ENCODE data around the gene FHL2. TPM values are rescaled to one million over a fixed set of nuclear protein-coding genes. Genes with fewer than 3 reads are reported as not detected.

The FHL2 gene
- total RNA-seq, 4 donors from 2014 or later: 53.7 to 99.2 (median 71.6) TPM

- 80% methylated on average over 5 of the region's 5 CpGs for WGBS, 2 donors
- no peak overlapping the region for H3K27ac ChIP-seq
- H3K4me1 ChIP-seq: peaks cover 0 to 7% (median 0%) of the 10 kb centered on the region in 4 donors
- TF ChIP-seq EP300 (IDR thresholded peaks at IDR 0.05) (no peak), POLR2A (IDR thresholded peaks at IDR 0.05) (no peak), CTCF (IDR thresholded peaks at IDR 0.05) (no peak)
- no peak overlapping the region for H3K4me3 ChIP-seq
- no peaks in the 10 kb centered on the region for H3K27me3 ChIP-seq
- no peak for DNase-seq (ENCODE audit: low spot score in 2 of 2)
- H3K9me3 ChIP-seq: peaks cover 0 to 9% (median 0%) of the 10 kb centered on the region in 4 donors
- H3K36me3 ChIP-seq: no peaks in the 10 kb centered on the region
Measured at GRCh38 chr2:105422801-105423200, 23.9 kb upstream of the FHL2 start.

GRCh38 chr2:105421053-105421452 is 22.2 kb upstream of the FHL2 start:
- no peak for DNase-seq (ENCODE audit: low spot score in 2 of 2)
- H3K27me3 ChIP-seq: no peaks in the 10 kb centered on the region
- 81 to 92% methylated on average over 2 of the region's 2 CpGs for WGBS, 2 donors
- no peak overlapping the region for H3K27ac ChIP-seq
- H3K36me3 ChIP-seq: no peaks in the 10 kb centered on the region
- peaks cover 0 to 9% (median 0%) of the 10 kb centered on the region in 4 donors for H3K9me3 ChIP-seq
- H3K4me1 ChIP-seq: no peaks in the 10 kb centered on the region
- TF ChIP-seq EP300 (IDR thresholded peaks at IDR 0.05) (no peak), POLR2A (IDR thresholded peaks at IDR 0.05) (no peak), CTCF (IDR thresholded peaks at IDR 0.05) (no peak)
- no peak overlapping the region for H3K4me3 ChIP-seq

GRCh38 chr2:105418522-105418921 is 19.7 kb upstream of the FHL2 start:
- 96 to 97% methylated on average over 6 of the region's 6 CpGs for WGBS, 2 donors
- Histone ChIP-seq H3K36me3 (no peaks in the 10 kb centered on the region), H3K9me3 (peaks cover 0 to 9% (median 0%) of the 10 kb centered on the region in 4 donors), H3K27me3 (no peaks in the 10 kb centered on the region), H3K4me1 (no peaks in the 10 kb centered on the region), H3K27ac (no peak overlapping the region), H3K4me3 (no peak overlapping the region)
- no peak for DNase-seq (ENCODE audit: low spot score in 2 of 2)
- no peak for TF ChIP-seq POLR2A (IDR thresholded peaks at IDR 0.05)
- TF ChIP-seq EP300 (IDR thresholded peaks at IDR 0.05): no peak
- TF ChIP-seq CTCF (IDR thresholded peaks at IDR 0.05): no peak

GRCh38 chr2:105417857-105418436 is 19.1 kb upstream of the FHL2 start:
- Histone ChIP-seq H3K9me3 (peaks cover 0 to 9% (median 0%) of the 10 kb centered on the region in 4 donors), H3K4me3 (no peak overlapping the region), H3K27me3 (no peaks in the 10 kb centered on the region), H3K4me1 (no peaks in the 10 kb centered on the region), H3K27ac (no peak overlapping the region), H3K36me3 (no peaks in the 10 kb centered on the region)
- 93 to 100% methylated on average over 1 of the region's 1 CpG for WGBS, 2 donors
- TF ChIP-seq CTCF (IDR thresholded peaks at IDR 0.05) (no peak), EP300 (IDR thresholded peaks at IDR 0.05) (no peak)
- DNase-seq (ENCODE audit: low spot score in 2 of 2): no peak

GRCh38 chr2:105416156-105416555 is 17.3 kb upstream of the FHL2 start:
- no peak overlapping the region for H3K27ac ChIP-seq

More at GRCh38 chr2:105416156-105416555, 17.3 kb upstream of the FHL2 start:
- Histone ChIP-seq H3K36me3 (no peaks in the 10 kb centered on the region), H3K4me3 (no peak overlapping the region), H3K4me1 (no peaks in the 10 kb centered on the region), H3K9me3 (peaks cover 0 to 9% (median 0%) of the 10 kb centered on the region in 4 donors), H3K27me3 (no peaks in the 10 kb centered on the region)
- TF ChIP-seq POLR2A (IDR thresholded peaks at IDR 0.05) (no peak), EP300 (IDR thresholded peaks at IDR 0.05) (no peak), CTCF (IDR thresholded peaks at IDR 0.05) (no peak)
- DNase-seq (ENCODE audit: low spot score in 2 of 2): no peak
- 58 to 61% methylated on average over 3 of the region's 3 CpGs for WGBS, 2 donors
